Prostate gland (tissue), 2 donors: ENCODE measurements around the gene SLAMF7. TPM values are rescaled to one million over a fixed set of nuclear protein-coding genes. Genes with fewer than 3 reads are reported as not detected.
"Not testable (repeated sequence)": the region's sequence is repeated elsewhere in the genome, so short reads cannot be mapped to it uniquely, and the experiment has no call there.

ENCODE experiments used
- DNase-seq: peaks from one replicate; pipeline ENCODE4 v3.0.0-alpha.2; 2019; ENCODE audit warnings: low spot score
- H3K27ac ChIP-seq, 2 donors: fragments of 200-600 bp; sonication (generic); 2 replicates each; pipeline ENCODE4 v1.5.1; 2017 to 2019
- H3K27me3 ChIP-seq: fragments of 200-600 bp; sonication (generic); replicated peaks from 2 replicates; pipeline ENCODE4 v1.5.1; 2019; ENCODE audit not compliant: insufficient read depth
- H3K36me3 ChIP-seq, 2 donors: fragments of 200-600 bp; sonication (generic); 1 replicate in 1 of 2; 2 replicates in 1 of 2; pipeline versions ENCODE4 v1.5.1 to v1.8.1; 2017 to 2019
- H3K4me1 ChIP-seq: fragments of 200-600 bp; sonication (generic); replicated peaks from 2 replicates; pipeline ENCODE4 v1.5.1; 2019
- H3K4me3 ChIP-seq, 2 donors: fragments of 200-600 bp; sonication (generic); 2 replicates each; pipeline ENCODE4 v1.5.1; 2017 to 2019
- H3K9me3 ChIP-seq: fragments of 200-600 bp; sonication (generic); 2 replicates; pipeline ENCODE4 v1.5.1; 2017
- POLR2A ChIP-seq: fragments of 450-650 bp; IDR thresholded peaks from one replicate; pipeline ENCODE4 v1.6.1; 2016; ENCODE audit warnings: antibody characterized with exemption, mild to moderate bottlenecking
- POLR2AphosphoS5 ChIP-seq: sonication (generic); formaldehyde crosslinking; IDR thresholded peaks from one replicate; pipeline ENCODE4 v1.6.1; 2017; ENCODE audit warnings: antibody characterized with exemption
- WGBS: methylation state at CpG from one replicate; pipeline ENCODE4 v1.1.5; 2018; 5-methylcytosine and 5-hydroxymethylcytosine counted together
- intact Hi-C: fragments of 100-400 bp; cut with DNase I; formaldehyde crosslinking; loops from one replicate; pipeline ENCODE4 v1.14.2; 2022
- total RNA-seq, 2 donors: library from RNA; depleted of rRNA; stranded (reverse); fragments of >200 nt; gene quantifications; one replicate each; pipeline ENCODE4 v1.1.0, GENCODE V29; 2016
- TF ChIP-seq, protein P1 (sequence below), 4 experiments: fragments of 200-600 bp in 2 of 4; fragments of 450-650 bp in 2 of 4; sonication (generic) in 2 of 4; IDR thresholded peaks; 1 replicate in 3 of 4; 2 replicates in 1 of 4; pipeline ENCODE4 v1.5.1; 2016 to 2019; ENCODE audit warnings: antibody characterized with exemption in 4 of 4, mild to moderate bottlenecking in 2 of 4, moderate library complexity in 2 of 4

SLAMF7 gene
- total RNA-seq, 2 donors from 2014 or later = 0.14 to 0.51 TPM

DNA sequence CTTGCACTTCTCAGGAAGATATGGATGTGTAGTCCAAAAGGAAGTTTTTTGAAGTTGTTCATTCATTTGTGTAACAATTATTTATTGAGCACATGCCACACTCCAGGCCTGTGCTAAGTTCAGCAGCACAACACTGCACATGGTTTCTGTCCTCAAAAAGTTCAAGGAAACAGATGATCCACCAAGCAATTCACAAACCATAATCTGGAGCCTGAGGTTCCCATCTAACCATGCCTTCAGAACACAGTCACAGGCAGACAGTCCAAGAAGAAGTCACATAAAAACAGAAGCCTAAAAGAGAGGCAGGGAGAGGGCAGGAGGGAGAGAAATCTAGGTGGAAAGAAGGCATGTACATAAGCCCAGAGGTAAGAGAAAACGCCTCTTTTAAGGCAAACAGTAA lies 29.3 kb upstream of the SLAMF7 start:
- Histone ChIP-seq H3K36me3 (no peaks in the 10 kb centered on the region), H3K9me3 (no peaks in the 10 kb centered on the region), H3K4me3 (no peak overlapping the region), H3K27me3 (no peaks in the 10 kb centered on the region), H3K27ac (no peak overlapping the region), H3K4me1 (no peaks in the 10 kb centered on the region)
- 77% methylated on average over 1 of the region's 1 CpG for WGBS
- intact Hi-C loops = no loop called here
- TF ChIP-seq, protein P1, sequence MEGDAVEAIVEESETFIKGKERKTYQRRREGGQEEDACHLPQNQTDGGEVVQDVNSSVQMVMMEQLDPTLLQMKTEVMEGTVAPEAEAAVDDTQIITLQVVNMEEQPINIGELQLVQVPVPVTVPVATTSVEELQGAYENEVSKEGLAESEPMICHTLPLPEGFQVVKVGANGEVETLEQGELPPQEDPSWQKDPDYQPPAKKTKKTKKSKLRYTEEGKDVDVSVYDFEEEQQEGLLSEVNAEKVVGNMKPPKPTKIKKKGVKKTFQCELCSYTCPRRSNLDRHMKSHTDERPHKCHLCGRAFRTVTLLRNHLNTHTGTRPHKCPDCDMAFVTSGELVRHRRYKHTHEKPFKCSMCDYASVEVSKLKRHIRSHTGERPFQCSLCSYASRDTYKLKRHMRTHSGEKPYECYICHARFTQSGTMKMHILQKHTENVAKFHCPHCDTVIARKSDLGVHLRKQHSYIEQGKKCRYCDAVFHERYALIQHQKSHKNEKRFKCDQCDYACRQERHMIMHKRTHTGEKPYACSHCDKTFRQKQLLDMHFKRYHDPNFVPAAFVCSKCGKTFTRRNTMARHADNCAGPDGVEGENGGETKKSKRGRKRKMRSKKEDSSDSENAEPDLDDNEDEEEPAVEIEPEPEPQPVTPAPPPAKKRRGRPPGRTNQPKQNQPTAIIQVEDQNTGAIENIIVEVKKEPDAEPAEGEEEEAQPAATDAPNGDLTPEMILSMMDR (IDR thresholded peaks at IDR 0.05) = no peak
- no peak for TF ChIP-seq POLR2AphosphoS5
- TF ChIP-seq POLR2A = no peak
- no peak for DNase-seq

GRCh38 chr1:160710517-160711252 lies 28.4 kb upstream of the SLAMF7 start:
- H3K36me3 ChIP-seq = no peaks in the 10 kb centered on the region
- no peak for DNase-seq
- WGBS = 89% methylated on average over 4 of the region's 4 CpGs
- intact Hi-C loops = no loop called here
- H3K27ac ChIP-seq = no peak overlapping the region
- no peaks in the 10 kb centered on the region for H3K27me3 ChIP-seq
- TF ChIP-seq POLR2A (no peak), POLR2AphosphoS5 (no peak)
- TF ChIP-seq, protein P1 (IDR thresholded peaks at IDR 0.05) = no peak
- H3K4me1 ChIP-seq = no peaks in the 10 kb centered on the region
- H3K9me3 ChIP-seq = no peaks in the 10 kb centered on the region
- no peak overlapping the region for H3K4me3 ChIP-seq

- intact Hi-C loops = no loop called here
- H3K4me3 ChIP-seq = no peak overlapping the region
Measured at GRCh38 chr1:160711276-160711601, 27.8 kb upstream of the SLAMF7 start.

GRCh38 chr1:160711602-160712311 lies 27.3 kb upstream of the SLAMF7 start, which contains the start of gene CD48:
TSS of gene CD48 (minus strand) at chr1:160711822. CDS start at chr1:160711763, 59 bp downstream.
- WGBS = 29% methylated on average over 9 of the region's 9 CpGs
- TF ChIP-seq, protein P1 (IDR thresholded peaks at IDR 0.05) = no peak
- no peak for TF ChIP-seq POLR2AphosphoS5
- TF ChIP-seq POLR2A = no peak
- H3K27me3 ChIP-seq = no peaks in the 10 kb centered on the region
- H3K4me3 ChIP-seq = no peak within 1 kb of the TSS
- no peaks in the 10 kb centered on the region for H3K4me1 ChIP-seq
- DNase-seq = no peak
- no peaks in the 10 kb centered on the region for H3K36me3 ChIP-seq
- no peaks in the 10 kb centered on the region for H3K9me3 ChIP-seq
- no peak within 1 kb of the TSS for H3K27ac ChIP-seq
- intact Hi-C loops = no loop called here

More at GRCh38 chr1:160711276-160711601, 27.8 kb upstream of the SLAMF7 start:
- TF ChIP-seq POLR2AphosphoS5 = no peak
- TF ChIP-seq POLR2A = no peak
- TF ChIP-seq, protein P1 (IDR thresholded peaks at IDR 0.05) = no peak
- no peak for DNase-seq
- Histone ChIP-seq H3K36me3 (no peaks in the 10 kb centered on the region), H3K9me3 (no peaks in the 10 kb centered on the region), H3K27ac (no peak overlapping the region), H3K27me3 (no peaks in the 10 kb centered on the region), H3K4me1 (no peaks in the 10 kb centered on the region)
- 69% methylated on average over 2 of the region's 2 CpGs for WGBS

GRCh38 chr1:160712525-160713080 lies 26.4 kb upstream of the SLAMF7 start:
- intact Hi-C loops = not testable (repeated sequence)
- WGBS = 65% methylated on average over 5 of the region's 5 CpGs

More at GRCh38 chr1:160712525-160713080, 26.4 kb upstream of the SLAMF7 start:
- H3K27ac ChIP-seq, DNase-seq, H3K36me3 ChIP-seq, H3K4me1 ChIP-seq, H3K27me3 ChIP-seq, H3K4me3 ChIP-seq, H3K9me3 ChIP-seq: not testable (repeated sequence)
